A204.1 (cell line): ENCODE measurements around the gene CCDC127.
"Not testable (repeated sequence)": the region's sequence is repeated elsewhere in the genome, so short reads cannot be mapped to it uniquely, and the experiment has no call there.

Experiments
- FAIRE-seq: peaks from 2 replicates; lab custom pipeline; 2012; peaks lifted over from hg19 to GRCh38; lab: Jason Lieb, UNC

Gene CCDC127

GRCh38 chr5:233426-233825 is 15.5 kb upstream of the CCDC127 start:
- not testable (repeated sequence) for FAIRE-seq

GRCh38 chr5:231661-232060 is 13.7 kb upstream of the CCDC127 start:
- no peak for FAIRE-seq

GRCh38 chr5:230711-231110 is 12.8 kb upstream of the CCDC127 start:
- no peak for FAIRE-seq

GRCh38 chr5:228886-229285 is 10.9 kb upstream of the CCDC127 start:
- FAIRE-seq, result no peak

- FAIRE-seq, result not testable (repeated sequence)
These were observed 9.4 kb upstream of the CCDC127 start for GRCh38 chr5:227375-227774.

GRCh38 chr5:225334-225733 is 7.4 kb upstream of the CCDC127 start:
- no peak for FAIRE-seq

- FAIRE-seq, result no peak
These were observed 5.8 kb upstream of the CCDC127 start for GRCh38 chr5:223791-224190.

- not testable (repeated sequence) for FAIRE-seq
These were observed 5.2 kb upstream of the CCDC127 start for GRCh38 chr5:222951-223715.

GRCh38 chr5:219991-220390 is 2.0 kb upstream of the CCDC127 start:
- FAIRE-seq, result no peak

GRCh38 chr5:219460-219863 is 1.5 kb upstream of the CCDC127 start:
- no peak for FAIRE-seq

GRCh38 chr5:218457-219291 is 721 bp upstream of the CCDC127 start:
- no peak for FAIRE-seq

GRCh38 chr5:216076-216475 is 1.9 kb downstream of the CCDC127 start:
- not testable (repeated sequence) for FAIRE-seq

- FAIRE-seq, result not testable (repeated sequence)
These were observed 2.7 kb downstream of the CCDC127 start for GRCh38 chr5:215256-215655.

GRCh38 chr5:213803-214395 is 4.1 kb downstream of the CCDC127 start:
- FAIRE-seq, result no peak

- no peak for FAIRE-seq
These were observed 9.4 kb downstream of the CCDC127 start for GRCh38 chr5:208449-209114.

- no peak for FAIRE-seq
These were observed 10.4 kb downstream of the CCDC127 start for GRCh38 chr5:207599-207998.

GRCh38 chr5:206927-207536 is 10.9 kb downstream of the CCDC127 start:
- no peak for FAIRE-seq

- FAIRE-seq, result no peak
These were observed 11.5 kb downstream of the CCDC127 start for GRCh38 chr5:206406-206805.

- FAIRE-seq, result no peak
These were observed 12.8 kb downstream of the CCDC127 start for GRCh38 chr5:204966-205670.

- no peak for FAIRE-seq
These were observed 13.5 kb downstream of the CCDC127 start for GRCh38 chr5:204462-204861.

GRCh38 chr5:204001-204400 is 14.0 kb downstream of the CCDC127 start:
- FAIRE-seq, result no peak
